ENCODE data around the gene CBLIF. TPM values are rescaled to one million over a fixed set of nuclear protein-coding genes. Genes with fewer than 3 reads are reported as not detected.
"Not testable (repeated sequence)": the region's sequence is repeated elsewhere in the genome, so short reads cannot be mapped to it uniquely, and the experiment has no call there.

Gene CBLIF
- total and polyA plus RNA-seq, 3 experiments from 2014 or later: not detected

DNA sequence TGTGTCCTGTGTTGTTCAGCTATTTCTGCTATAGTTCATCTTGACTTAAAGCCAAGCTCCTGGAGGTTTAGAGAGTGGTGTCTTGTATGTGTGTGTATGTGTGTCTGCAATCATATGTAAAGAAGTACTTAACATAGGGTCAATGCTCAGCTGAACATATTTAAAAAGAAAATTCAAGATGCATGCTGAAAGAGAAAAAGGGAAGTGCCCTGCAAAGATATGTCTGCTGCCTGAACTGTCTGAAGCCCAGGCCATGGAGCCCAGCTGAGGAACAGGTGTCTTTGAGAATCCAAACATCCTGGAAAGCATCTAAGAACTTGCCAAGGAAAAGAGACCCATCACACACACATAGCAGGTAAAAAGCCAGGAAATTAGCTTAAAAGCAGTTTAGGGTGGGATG lies 14.4 kb upstream of the CBLIF start:
- H3K4me3 Mint-ChIP-seq: no peak overlapping the region
- Histone ChIP-seq H3K36me3 (ENCODE audit: insufficient read depth, low read length) (no peaks in the 10 kb centered on the region), H3K27ac (ENCODE audit: low read depth, low read length) (no peak overlapping the region), H3K9me3 (ENCODE audit: low read length) (no peaks in the 10 kb centered on the region), H3K4me3 (ENCODE audit: low read length) (no peak overlapping the region), H3K27me3 (ENCODE audit: insufficient read depth, low read length, poor library complexity, severe bottlenecking) (no peaks in the 10 kb centered on the region), H3K4me1 (ENCODE audit: insufficient read depth, low read length) (no peaks in the 10 kb centered on the region)
- H3K4me1 Mint-ChIP-seq: peaks cover 15 to 19% (median 17%) of the 10 kb centered on the region in 3 donors
- no peak for DNase-seq
- no peaks in the 10 kb centered on the region for H3K36me3 Mint-ChIP-seq
- CTCF ChIA-PET: no interaction called here
- no peaks in the 10 kb centered on the region for H3K9me3 Mint-ChIP-seq
- POLR2A ChIA-PET: no interaction called here
- peaks cover 12 to 20% of the 10 kb centered on the region in 2 donors for H3K27me3 Mint-ChIP-seq
- no peak overlapping the region for H3K27ac Mint-ChIP-seq

DNA sequence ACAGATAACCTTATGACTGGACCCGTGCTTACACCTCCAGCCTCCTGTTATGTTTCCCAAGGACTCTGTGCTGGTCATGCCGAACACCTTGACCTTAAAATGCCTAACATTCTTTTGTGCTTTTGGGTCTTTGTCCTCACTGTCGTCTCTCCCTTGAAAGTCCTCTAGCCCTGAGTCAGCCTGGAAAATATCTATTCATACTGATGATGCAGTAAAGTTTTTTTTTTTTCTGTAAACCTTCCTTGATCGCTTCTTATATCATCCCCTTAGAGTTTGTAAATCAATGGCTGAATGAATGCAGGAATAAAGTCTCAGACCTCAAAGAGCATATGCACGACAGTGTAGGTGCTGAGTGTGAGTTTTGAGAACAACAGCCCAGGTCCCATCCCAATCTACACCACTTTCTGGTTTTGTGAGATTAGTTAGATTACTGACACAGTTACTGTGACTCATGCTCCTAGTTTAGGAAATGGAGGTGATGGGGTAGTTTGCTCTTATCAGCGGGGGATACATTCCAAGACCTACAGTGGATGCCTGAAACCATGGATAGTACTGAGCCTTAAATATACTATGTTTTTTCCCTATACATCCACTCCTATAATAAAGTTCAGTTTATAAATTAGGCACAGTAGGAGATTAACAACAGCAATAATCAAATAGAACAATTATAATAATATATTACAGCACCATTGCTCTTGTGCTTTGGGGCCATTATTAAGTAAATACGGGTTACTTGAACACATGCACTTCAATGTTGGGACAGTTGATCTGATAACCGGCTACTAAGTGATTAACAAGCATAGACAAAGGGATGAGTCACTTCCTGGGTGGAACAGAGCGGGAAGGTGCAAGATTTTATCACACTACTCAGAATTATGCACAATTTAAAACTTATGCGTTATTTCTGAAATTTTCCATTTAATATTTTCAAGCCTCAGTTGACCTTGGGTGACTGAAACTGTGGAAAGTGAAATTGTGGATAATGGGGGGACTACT lies 12.4 kb upstream of the CBLIF start:
- peak overlapping the region; percentile 39 for H3K27ac ChIP-seq (ENCODE audit: low read depth, low read length)
- Mint-ChIP-seq H3K36me3 (no peaks in the 10 kb centered on the region), H3K27me3 (peaks cover 8 to 25% of the 10 kb centered on the region in 2 donors), H3K4me3 (peak overlapping the region in 1 of 7 donors; percentile 33), H3K27ac (peak overlapping the region in 2 of 8 donors; percentile 10 to 43), H3K4me1 (peaks cover 15 to 19% (median 17%) of the 10 kb centered on the region in 3 donors), H3K9me3 (no peaks in the 10 kb centered on the region)
- H3K9me3 ChIP-seq (ENCODE audit: low read length): no peaks in the 10 kb centered on the region
- no peaks in the 10 kb centered on the region for H3K36me3 ChIP-seq (ENCODE audit: insufficient read depth, low read length)
- H3K4me1 ChIP-seq (ENCODE audit: insufficient read depth, low read length): no peaks in the 10 kb centered on the region
- H3K27me3 ChIP-seq (ENCODE audit: insufficient read depth, low read length, poor library complexity, severe bottlenecking): no peaks in the 10 kb centered on the region
- no peak for DNase-seq
- H3K4me3 ChIP-seq (ENCODE audit: low read length): no peak overlapping the region
- ChIA-PET CTCF (no interaction called here), POLR2A (no interaction called here)

DNA sequence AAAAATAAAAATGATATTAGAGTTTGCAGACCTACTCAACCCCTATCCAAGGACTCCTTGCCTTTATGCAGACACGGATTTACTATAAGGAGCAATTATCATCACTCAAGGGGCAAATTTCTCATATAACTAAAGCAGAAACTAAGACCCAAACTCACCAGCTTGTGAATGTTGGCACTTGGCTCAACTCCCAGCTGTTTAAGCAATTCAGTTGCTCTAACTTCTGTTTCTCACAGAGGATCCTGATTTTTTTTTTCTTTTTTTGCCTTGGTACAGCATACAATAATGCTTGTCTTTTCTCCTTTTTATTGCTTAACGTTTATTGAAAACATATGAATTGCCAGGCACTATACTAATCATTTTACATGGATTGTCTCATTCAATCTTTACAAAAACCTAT lies 9.6 kb upstream of the CBLIF start:
- DNase-seq: no peak
- Mint-ChIP-seq H3K4me3 (no peak overlapping the region), H3K36me3 (no peaks in the 10 kb centered on the region), H3K9me3 (no peaks in the 10 kb centered on the region), H3K4me1 (peaks cover 15 to 19% (median 17%) of the 10 kb centered on the region in 3 donors), H3K27me3 (peaks cover 6 to 26% of the 10 kb centered on the region in 2 donors), H3K27ac (no peak overlapping the region)
- ChIA-PET POLR2A (no interaction called here), CTCF (no interaction called here)
- Histone ChIP-seq H3K27ac (ENCODE audit: low read depth, low read length) (no peak overlapping the region), H3K9me3 (ENCODE audit: low read length) (no peaks in the 10 kb centered on the region), H3K4me3 (ENCODE audit: low read length) (no peak overlapping the region), H3K4me1 (ENCODE audit: insufficient read depth, low read length) (no peaks in the 10 kb centered on the region), H3K36me3 (ENCODE audit: insufficient read depth, low read length) (no peaks in the 10 kb centered on the region), H3K27me3 (ENCODE audit: insufficient read depth, low read length, poor library complexity, severe bottlenecking) (no peaks in the 10 kb centered on the region)

DNA sequence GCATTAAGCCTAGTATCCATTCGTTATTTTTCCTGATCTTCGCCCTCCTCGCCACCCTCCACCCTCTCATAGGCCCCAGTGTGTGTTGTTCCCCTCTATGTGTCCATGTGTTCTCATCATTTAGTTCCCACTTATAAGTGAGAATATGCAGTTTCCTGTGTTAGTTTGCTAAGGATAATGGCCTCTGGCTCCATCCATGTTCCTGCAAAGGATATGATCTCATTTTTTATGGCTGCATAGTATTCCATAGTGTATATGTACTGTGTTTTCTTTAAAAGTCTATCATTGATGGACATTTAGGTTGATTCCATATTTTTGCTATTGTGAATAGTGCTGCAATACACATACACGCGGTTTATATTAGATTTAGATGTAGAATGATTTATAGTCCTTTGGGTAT lies 6.1 kb upstream of the CBLIF start:
- H3K9me3 ChIP-seq (ENCODE audit: low read length); POLR2A ChIA-PET; H3K9me3 Mint-ChIP-seq; H3K4me1 ChIP-seq (ENCODE audit: insufficient read depth, low read length); H3K4me3 Mint-ChIP-seq; H3K27me3 ChIP-seq (ENCODE audit: insufficient read depth, low read length, poor library complexity, severe bottlenecking); DNase-seq; H3K27ac Mint-ChIP-seq; CTCF ChIA-PET; H3K27ac ChIP-seq (ENCODE audit: low read depth, low read length); H3K4me3 ChIP-seq (ENCODE audit: low read length); H3K36me3 Mint-ChIP-seq; H3K36me3 ChIP-seq (ENCODE audit: insufficient read depth, low read length); H3K4me1 Mint-ChIP-seq: not testable (repeated sequence)
- peaks cover 5 to 20% of the 10 kb centered on the region in 2 donors for H3K27me3 Mint-ChIP-seq

DNA sequence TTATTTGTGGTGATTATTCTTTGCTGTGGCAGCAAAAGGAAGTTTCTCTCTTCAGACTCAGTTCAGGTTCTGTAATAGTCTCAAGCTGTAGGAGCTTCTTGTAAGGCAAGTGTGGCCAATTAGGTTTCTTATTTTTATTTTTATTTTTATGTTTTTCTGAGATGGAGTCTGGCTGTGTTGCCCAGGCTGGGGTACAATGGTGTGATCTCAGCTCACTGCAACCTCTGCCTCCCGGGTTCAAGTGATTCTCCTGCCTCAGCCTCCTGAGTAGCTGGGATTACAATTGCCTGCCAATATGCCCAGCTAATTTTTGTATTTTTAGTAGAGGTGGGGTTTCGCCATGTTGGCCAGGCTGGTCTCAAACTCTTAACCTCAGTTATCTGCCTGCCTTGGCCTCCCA lies 4.3 kb upstream of the CBLIF start:
- not testable (repeated sequence) for H3K36me3 Mint-ChIP-seq

DNA sequence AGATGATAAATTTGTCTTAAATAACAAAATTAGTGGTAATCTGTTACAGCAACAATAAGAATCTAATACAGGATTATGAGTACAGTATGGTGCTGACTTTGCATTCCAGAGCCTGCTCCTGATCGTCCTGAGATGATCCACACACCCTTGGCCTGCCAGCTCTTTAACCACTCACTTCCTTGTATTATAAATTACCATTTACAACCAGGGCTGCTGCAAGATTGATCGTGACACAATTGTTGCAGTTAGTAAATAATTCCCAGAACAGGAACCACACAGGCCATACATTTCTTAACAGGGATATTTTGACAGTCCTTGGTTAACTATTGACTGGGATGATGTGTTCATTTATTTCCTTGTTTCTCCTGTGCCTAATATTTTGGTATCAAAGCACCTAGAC lies 3.8 kb upstream of the CBLIF start:
- Histone ChIP-seq H3K27me3 (ENCODE audit: insufficient read depth, low read length, poor library complexity, severe bottlenecking) (no peaks in the 10 kb centered on the region), H3K4me3 (ENCODE audit: low read length) (no peak overlapping the region), H3K4me1 (ENCODE audit: insufficient read depth, low read length) (no peaks in the 10 kb centered on the region), H3K27ac (ENCODE audit: low read depth, low read length) (no peak overlapping the region), H3K36me3 (ENCODE audit: insufficient read depth, low read length) (no peaks in the 10 kb centered on the region), H3K9me3 (ENCODE audit: low read length) (no peaks in the 10 kb centered on the region)
- H3K36me3 Mint-ChIP-seq: no peaks in the 10 kb centered on the region
- CTCF ChIA-PET: no interaction called here
- no peak overlapping the region for H3K27ac Mint-ChIP-seq
- DNase-seq: no peak
- H3K4me3 Mint-ChIP-seq: no peak overlapping the region
- POLR2A ChIA-PET: no interaction called here
- H3K27me3 Mint-ChIP-seq: peaks cover 5 to 14% of the 10 kb centered on the region in 2 donors
- no peaks in the 10 kb centered on the region for H3K4me1 Mint-ChIP-seq
- H3K9me3 Mint-ChIP-seq: no peaks in the 10 kb centered on the region

More for the DNA sequence above, 4.3 kb upstream of the CBLIF start:
- H3K9me3 ChIP-seq (ENCODE audit: low read length); H3K4me3 ChIP-seq (ENCODE audit: low read length); H3K9me3 Mint-ChIP-seq; H3K4me1 ChIP-seq (ENCODE audit: insufficient read depth, low read length); H3K4me3 Mint-ChIP-seq; H3K36me3 ChIP-seq (ENCODE audit: insufficient read depth, low read length); POLR2A ChIA-PET; DNase-seq; H3K4me1 Mint-ChIP-seq; CTCF ChIA-PET; H3K27ac ChIP-seq (ENCODE audit: low read depth, low read length); H3K27me3 ChIP-seq (ENCODE audit: insufficient read depth, low read length, poor library complexity, severe bottlenecking); H3K27ac Mint-ChIP-seq: not testable (repeated sequence)
- peaks cover 5 to 14% of the 10 kb centered on the region in 2 donors for H3K27me3 Mint-ChIP-seq

DNA sequence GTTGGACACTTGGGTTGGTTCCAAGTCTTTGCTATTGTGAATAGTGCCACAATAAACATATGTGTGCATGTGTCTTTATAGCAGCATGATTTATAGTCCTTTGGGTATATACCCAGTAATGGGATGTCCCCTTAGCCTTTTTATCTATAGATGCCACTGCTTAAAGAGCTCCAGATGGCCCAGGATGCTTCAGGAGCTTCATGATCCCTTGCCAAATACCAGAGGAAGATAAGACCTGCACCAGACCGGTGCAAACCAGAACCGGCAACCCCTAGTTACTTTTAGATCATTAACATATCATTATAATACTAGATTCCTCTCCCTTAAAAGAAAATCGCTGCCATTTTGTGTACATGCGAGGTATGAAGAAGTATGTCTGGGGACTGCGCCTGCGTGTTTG lies 3.1 kb upstream of the CBLIF start:
- H3K4me3 Mint-ChIP-seq; H3K9me3 Mint-ChIP-seq; H3K36me3 ChIP-seq (ENCODE audit: insufficient read depth, low read length); H3K36me3 Mint-ChIP-seq; H3K27me3 ChIP-seq (ENCODE audit: insufficient read depth, low read length, poor library complexity, severe bottlenecking); DNase-seq; H3K9me3 ChIP-seq (ENCODE audit: low read length); H3K27ac ChIP-seq (ENCODE audit: low read depth, low read length); H3K27ac Mint-ChIP-seq; H3K4me1 Mint-ChIP-seq; POLR2A ChIA-PET; H3K4me3 ChIP-seq (ENCODE audit: low read length); H3K4me1 ChIP-seq (ENCODE audit: insufficient read depth, low read length): not testable (repeated sequence)
- CTCF ChIA-PET: interaction anchor here (1.4 kb wide), 1 partner anchor 11 kb away, joined by 3 read pairs; no protein-coding TSS in a partner anchor
- peaks cover 5 to 12% of the 10 kb centered on the region in 2 donors for H3K27me3 Mint-ChIP-seq

DNA sequence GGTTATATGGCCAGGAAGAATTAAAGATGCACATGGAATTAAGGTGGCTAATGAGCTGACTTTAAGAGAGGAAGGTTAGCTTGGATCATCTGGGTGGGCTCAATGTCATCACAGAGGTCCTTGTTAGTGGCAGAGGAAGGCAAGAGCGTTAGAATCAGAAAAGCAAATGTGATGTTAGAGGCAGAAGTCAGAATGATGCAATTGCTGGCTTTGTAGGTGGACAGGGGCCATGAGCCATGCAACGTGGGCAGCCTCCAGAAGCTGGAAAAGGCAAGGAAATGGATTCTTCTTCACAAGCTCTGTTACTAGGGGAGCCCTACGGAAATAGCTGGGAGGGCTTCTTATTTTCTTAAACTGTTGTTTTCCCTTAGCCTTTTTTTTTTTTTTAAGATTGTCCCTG lies 2.3 kb upstream of the CBLIF start:
- no peaks in the 10 kb centered on the region for H3K36me3 Mint-ChIP-seq
- POLR2A ChIA-PET: no interaction called here
- H3K4me3 ChIP-seq (ENCODE audit: low read length): no peak overlapping the region

More for the DNA sequence above, 2.3 kb upstream of the CBLIF start:
- Mint-ChIP-seq H3K4me1 (no peaks in the 10 kb centered on the region), H3K27me3 (peaks cover 4 to 5% of the 10 kb centered on the region in 2 donors), H3K27ac (no peak overlapping the region), H3K4me3 (no peak overlapping the region), H3K9me3 (no peaks in the 10 kb centered on the region)
- Histone ChIP-seq H3K9me3 (ENCODE audit: low read length) (no peaks in the 10 kb centered on the region), H3K4me1 (ENCODE audit: insufficient read depth, low read length) (no peaks in the 10 kb centered on the region), H3K27me3 (ENCODE audit: insufficient read depth, low read length, poor library complexity, severe bottlenecking) (no peaks in the 10 kb centered on the region), H3K36me3 (ENCODE audit: insufficient read depth, low read length) (no peaks in the 10 kb centered on the region), H3K27ac (ENCODE audit: low read depth, low read length) (no peak overlapping the region)
- DNase-seq: no peak
- CTCF ChIA-PET: interaction anchor here (1.4 kb wide), 1 partner anchor 11 kb away, joined by 3 read pairs; no protein-coding TSS in a partner anchor
